ENCODE measurements around the gene MAPKAP1. TPM values are rescaled to one million over a fixed set of nuclear protein-coding genes. Genes with fewer than 3 reads are reported as not detected.

MAPKAP1 gene
- total RNA-seq, 1 donor from 2014 or later, result 49.6 TPM

- Histone ChIP-seq H3K36me3 (no peaks in the 10 kb centered on the region), H3K27ac (no peak overlapping the region), H3K9me3 (no peaks in the 10 kb centered on the region), H3K27me3 (peaks cover 5% of the 10 kb centered on the region), H3K4me1 (peaks cover 2 to 4% of the 10 kb centered on the region in 2 donors), H3K4me3 (no peak overlapping the region)
- intact Hi-C loops (cut with DNase I), result loop anchor here (2.0 to 10.0 kb wide), 4 partner anchors 221 to 1085 kb away; no protein-coding TSS in a partner anchor
- DNase-seq (ENCODE audit: low spot score in 2 of 2), result no peak
- TF ChIP-seq CTCF (IDR thresholded peaks at IDR 0.05), result no peak
These were observed 297.1 kb downstream of the MAPKAP1 start for GRCh38 chr9:125409637-125410521.

GRCh38 chr9:125409217-125409636, 297.8 kb downstream of the MAPKAP1 start:
- DNase-seq (ENCODE audit: low spot score in 2 of 2), result no peak
- Histone ChIP-seq H3K27me3 (peaks cover 5% of the 10 kb centered on the region), H3K27ac (no peak overlapping the region), H3K36me3 (no peaks in the 10 kb centered on the region), H3K4me3 (no peak overlapping the region), H3K4me1 (peaks cover 2 to 4% of the 10 kb centered on the region in 2 donors), H3K9me3 (no peaks in the 10 kb centered on the region)
- TF ChIP-seq CTCF (IDR thresholded peaks at IDR 0.05), result no peak
- intact Hi-C loops (cut with DNase I), result loop anchor here (2.0 to 10.0 kb wide), 4 partner anchors 222 to 1086 kb away; no protein-coding TSS in a partner anchor

DNA sequence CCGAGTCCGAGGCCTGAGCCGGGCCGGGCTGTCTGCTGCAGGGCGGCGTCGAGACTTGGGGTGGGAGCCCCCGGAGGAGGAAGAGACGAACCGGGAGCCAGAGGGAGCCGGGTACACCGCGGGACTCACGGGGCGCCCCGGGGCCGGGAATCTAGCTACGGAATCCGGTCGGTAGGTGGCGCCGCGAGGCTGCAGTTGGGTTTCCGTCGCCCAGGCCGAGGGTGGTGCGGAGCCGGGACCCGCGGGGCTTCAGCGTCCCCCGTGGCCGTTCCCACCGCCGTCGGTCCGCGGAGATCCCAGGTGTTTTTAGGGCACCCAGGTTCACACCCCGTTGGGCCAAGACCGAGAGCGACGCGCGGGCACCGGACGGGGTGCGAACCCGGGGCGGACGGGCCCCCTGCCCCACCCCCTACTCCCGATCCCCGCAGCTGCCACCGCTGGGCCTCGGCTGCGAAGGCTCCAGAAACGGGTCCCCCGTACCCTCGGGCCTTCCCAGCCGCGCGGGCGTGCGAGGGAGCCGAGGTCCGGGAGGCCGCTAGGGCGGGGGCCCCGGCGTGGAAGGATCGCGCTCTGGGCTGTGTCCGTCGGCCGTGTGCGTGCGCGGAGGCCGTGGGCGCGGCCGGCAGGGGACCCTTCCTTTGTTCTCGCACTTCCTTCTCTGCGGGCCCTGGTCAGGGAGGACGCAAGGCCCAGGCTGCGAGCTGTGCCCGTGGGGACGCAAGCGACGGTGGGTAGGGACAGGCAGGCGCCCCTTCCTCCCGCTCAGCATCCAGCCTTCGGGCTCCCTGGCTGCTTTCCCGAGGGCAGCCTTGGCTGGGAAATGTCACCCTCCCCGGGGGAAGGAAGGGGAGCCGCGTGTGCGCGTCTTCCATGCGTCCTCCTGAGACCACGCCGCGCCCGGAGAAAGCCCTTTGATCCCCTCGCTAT, 298.8 kb downstream of the MAPKAP1 start:
- Histone ChIP-seq H3K4me1 (peaks cover 2 to 4% of the 10 kb centered on the region in 2 donors), H3K4me3 (peak overlapping the region; percentile 68 to 73), H3K9me3 (no peaks in the 10 kb centered on the region), H3K27ac (no peak overlapping the region), H3K36me3 (no peaks in the 10 kb centered on the region), H3K27me3 (peaks cover 5% of the 10 kb centered on the region)
- peak; percentile 43 to 77 (median 76) for TF ChIP-seq CTCF (IDR thresholded peaks at IDR 0.05)
- DNase-seq (ENCODE audit: low spot score in 2 of 2), result peak in 1 of 2 donors; percentile 72
- intact Hi-C loops (cut with DNase I), result loop anchor here (2.0 to 10.0 kb wide), 4 partner anchors 223 to 1087 kb away; no protein-coding TSS in a partner anchor

- Histone ChIP-seq H3K4me3 (peak overlapping the region; percentile 68 to 73), H3K27ac (no peak overlapping the region), H3K27me3 (peaks cover 5% of the 10 kb centered on the region), H3K9me3 (no peaks in the 10 kb centered on the region), H3K4me1 (peaks cover 2 to 4% of the 10 kb centered on the region in 2 donors), H3K36me3 (no peaks in the 10 kb centered on the region)
- TF ChIP-seq CTCF (IDR thresholded peaks at IDR 0.05), result no peak
- intact Hi-C loops (cut with DNase I), result loop anchor here (10.0 kb wide), 1 partner anchor 1087 kb away; no protein-coding TSS in a partner anchor
- DNase-seq (ENCODE audit: low spot score in 2 of 2), result no peak
These were observed 299.5 kb downstream of the MAPKAP1 start for GRCh38 chr9:125407432-125407973.

DNA sequence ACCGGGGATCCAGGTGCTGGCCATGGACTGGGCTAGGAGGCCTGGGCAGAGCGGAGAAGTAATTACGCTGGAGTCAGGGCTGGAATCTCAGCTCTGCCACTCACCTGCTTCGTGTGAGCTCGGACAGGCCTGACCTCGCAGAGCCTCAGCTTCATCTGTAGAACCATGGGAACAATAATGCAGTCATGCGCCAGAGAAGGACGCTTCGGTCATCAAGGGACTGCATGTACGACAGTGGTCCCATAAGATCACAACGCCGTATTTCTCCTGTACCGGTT, 300.3 kb downstream of the MAPKAP1 start:
- H3K27ac ChIP-seq, result no peak overlapping the region
- no peak for TF ChIP-seq CTCF (IDR thresholded peaks at IDR 0.05)
- intact Hi-C loops (cut with DNase I), result loop anchor here (10.0 kb wide), 1 partner anchor 1088 kb away; no protein-coding TSS in a partner anchor
- peaks cover 5% of the 10 kb centered on the region for H3K27me3 ChIP-seq
- DNase-seq (ENCODE audit: low spot score in 2 of 2), result no peak
- peaks cover 2 to 4% of the 10 kb centered on the region in 2 donors for H3K4me1 ChIP-seq
- H3K4me3 ChIP-seq, result no peak overlapping the region
- H3K9me3 ChIP-seq, result no peaks in the 10 kb centered on the region
- no peaks in the 10 kb centered on the region for H3K36me3 ChIP-seq

Measured in ascending aorta (tissue), 2 donors.